K562 (cell line): ENCODE data around the gene SYMPK. TPM values are rescaled to one million over a fixed set of nuclear protein-coding genes. Genes with fewer than 3 reads are reported as not detected.

Source experiments
- ARID3B ChIP-seq: fragments of 250-450 bp; sonication (Bioruptor Pico); IDR thresholded peaks from 2 replicates; pipeline ENCODE4 v1.4.0; 2020; ENCODE audit warnings: borderline replicate concordance
- ATF7 ChIP-seq: fragments of 450-650 bp; IDR thresholded peaks from 2 replicates; pipeline ENCODE4 v1.7.1; 2014; ENCODE audit warnings: mild to moderate bottlenecking, moderate library complexity
- BDP1 ChIP-seq: IDR thresholded peaks from 3 replicates; pipeline ENCODE4 v1.6.1; 2011; ENCODE audit not compliant: insufficient read length, insufficient read depth
- CGGBP1 ChIP-seq: fragments of 250-450 bp; sonication (Bioruptor Pico); IDR thresholded peaks from 2 replicates; pipeline ENCODE4 v1.9.0; 2021; ENCODE audit warnings: mild to moderate bottlenecking
- FOXA3 ChIP-seq, 2 experiments: fragments of 450-650 bp in 1 of 2; sonication (generic) in 1 of 2; formaldehyde crosslinking; IDR thresholded peaks in 1 of 2; conservative IDR thresholded peaks in 1 of 2; 2 replicates each; pipeline versions ENCODE4 v1.4.0 to v1.8.0; 2020 to 2022; ENCODE audit warnings: mild to moderate bottlenecking in 2 of 2, missing genetic modification reagents in 1 of 2
- HES1 ChIP-seq: fragments of 450-650 bp; IDR thresholded peaks from 2 replicates; pipeline ENCODE4 v1.6.1; 2016; ENCODE audit warnings: low read depth, mild to moderate bottlenecking, moderate library complexity
- PCBP2 ChIP-seq: fragments of 200-400 bp; formaldehyde crosslinking; IDR thresholded peaks from 2 replicates; pipeline ENCODE4 v1.6.1; 2018; ENCODE audit warnings: low read length, low read depth, mild to moderate bottlenecking, moderate library complexity; ENCODE audit not compliant: poor library complexity, severe bottlenecking
- ZBTB2 ChIP-seq: fragments of 450-650 bp; IDR thresholded peaks from 2 replicates; pipeline ENCODE4 v1.6.1; 2016; ENCODE audit warnings: antibody characterized with exemption
- ZBTB49 ChIP-seq: sonication (generic); formaldehyde crosslinking; IDR thresholded peaks from 2 replicates; pipeline ENCODE4 v1.8.0; 2022; ENCODE audit warnings: missing genetic modification reagents, mild to moderate bottlenecking, borderline replicate concordance
- ZFP1 ChIP-seq: fragments of 450-650 bp; formaldehyde crosslinking; IDR thresholded peaks from 2 replicates; pipeline ENCODE4 v1.4.0; 2020; ENCODE audit warnings: mild to moderate bottlenecking, mixed read lengths
- ZFP30 ChIP-seq: fragments of 250-450 bp; sonication (Bioruptor Pico); IDR thresholded peaks from 2 replicates; pipeline ENCODE4 v1.8.0; 2022; ENCODE audit warnings: moderate library complexity, mild to moderate bottlenecking, inconsistent platforms, borderline replicate concordance
- ZNF140 ChIP-seq: fragments of 250-450 bp; sonication (Bioruptor Pico); IDR thresholded peaks from 2 replicates; pipeline ENCODE4 v1.8.0; 2021; ENCODE audit warnings: moderate library complexity, mild to moderate bottlenecking, inconsistent platforms
- ZNF395 ChIP-seq: fragments of 200-800 bp; sonication (Bioruptor generic); IDR thresholded peaks from 2 replicates; pipeline ENCODE4 v1.6.1; 2017; ENCODE audit warnings: missing genetic modification characterization, missing compliant biosample characterization
- ZNF445 ChIP-seq: fragments of 250-450 bp; sonication (Bioruptor Pico); IDR thresholded peaks from 2 replicates; pipeline ENCODE4 v1.4.0; 2020; ENCODE audit warnings: low read depth, mild to moderate bottlenecking, moderate library complexity
- ZNF551 ChIP-seq: fragments of 250-450 bp; sonication (Bioruptor Pico); IDR thresholded peaks from 2 replicates; pipeline ENCODE4 v1.5.0; 2021; ENCODE audit warnings: mild to moderate bottlenecking, moderate library complexity
- ZNF639 ChIP-seq, 2 experiments: fragments of 200-800 bp in 1 of 2; sonication (Bioruptor generic) in 1 of 2; sonication (generic) in 1 of 2; formaldehyde crosslinking in 1 of 2; IDR thresholded peaks in 1 of 2; conservative IDR thresholded peaks in 1 of 2; 2 replicates each; pipeline versions ENCODE4 v1.5.0 to v1.6.1; 2016 to 2020; ENCODE audit warnings: missing compliant biosample characterization in 1 of 2, missing genetic modification characterization in 1 of 2, missing genetic modification reagents in 1 of 2
- polyA plus RNA-seq, 8 experiments: library from polyadenylated mRNA; depleted of rRNA in 4 of 8; stranded (reverse) in 5 of 8; unstranded in 3 of 8; fragments of >200 nt; fragmentation: Nextera tagmentation in 2 of 8; fragmentation: Illumina TruSeq in 1 of 8; extraction: Ambion mirVana in 2 of 8; extraction: Trizol in 1 of 8; gene quantifications; 2 replicates each; pipeline versions ENCODE4 v1.2.1 to v1.2.3, GENCODE V29; 2011 to 2014; ENCODE audit warnings: inconsistent platforms in 1 of 8, missing spikeins in 1 of 8
- total RNA-seq, 7 experiments: library from RNA; depleted of rRNA in 6 of 7; stranded (reverse); fragments of >200 nt in 6 of 7; fragmentation: Illumina TruSeq in 2 of 7; extraction: Trizol in 2 of 7; gene quantifications; 2 replicates each; pipeline versions ENCODE4 v1.2.1 to v1.2.3, GENCODE V29; 2011 to 2021; ENCODE audit warnings: low replicate concordance in 1 of 7

Gene SYMPK
- total and polyA plus RNA-seq, 9 of the 15 experiments (the other 6 are each of a cell fraction or from before 2014, with no cell fraction given), result 0.73 to 95.5 (median 58.4) TPM

GRCh38 chr19:45768984-45769782 is 93.8 kb downstream of the SYMPK start, which contains the start of gene SIX5 (continued):
- TF ChIP-seq ZBTB49 (CRISPR knock-in tag) (0 out of 2 replicates have a peak, but pooled peaks have one; percentile 22), ZFP1 (CRISPR knock-in tag) (no peak), CGGBP1 (CRISPR knock-in tag) (no peak), ZNF140 (CRISPR knock-in tag) (no peak), BDP1 (no peak), PCBP2 (no peak), ZNF551 (CRISPR knock-in tag) (no peak), ARID3B (0 out of 2 replicates have a peak, but pooled peaks have one; percentile 40), HES1 (peak; percentile 23; the same call in 1 of the 2 replicates), ZFP30 (CRISPR knock-in tag) (no peak), ATF7 (peak; percentile 83), ZNF639 (CRISPR knock-in tag; conservative IDR thresholded peaks at IDR 0.05 in 1 of 2, IDR thresholded peaks at IDR 0.05 in 1 of 2) (no peak), ZNF445 (no peak), ZBTB2 (peak; percentile 95), FOXA3 (CRISPR knock-in tag; conservative IDR thresholded peaks at IDR 0.05 in 1 of 2, IDR thresholded peaks at IDR 0.05 in 1 of 2) (no peak), ZNF395 (CRISPR knock-in tag) (no peak)
